MM.1S (cell line): Measurements from ENCODE around the gene TFF2.

ENCODE experiments used
- DNase-seq: peaks from one replicate; pipeline ENCODE4 v3.0.0-alpha.2; 2015
- H2AFZ ChIP-seq: fragments of 300-600 bp; sonication (generic); 2 replicates; pipeline ENCODE4 v1.6.0; 2016; ENCODE audit warnings: antibody characterized with exemption, low read length
- H3F3A ChIP-seq: fragments of 300-600 bp; sonication (generic); 2 replicates; pipeline ENCODE4 v1.6.1; 2016; ENCODE audit warnings: mild to moderate bottlenecking, antibody characterized with exemption, low read length, moderate library complexity, mixed read lengths; ENCODE audit not compliant: insufficient read depth
- H3K27ac ChIP-seq: fragments of 300-600 bp; sonication (generic); 2 replicates; pipeline ENCODE4 v1.5.1; 2016; ENCODE audit warnings: mild to moderate bottlenecking, low read length
- H3K27me3 ChIP-seq: fragments of 300-600 bp; sonication (generic); replicated peaks from 2 replicates; pipeline ENCODE4 v1.6.0; 2016; ENCODE audit warnings: low read length; ENCODE audit not compliant: insufficient read depth
- H3K36me3 ChIP-seq: fragments of 300-600 bp; sonication (generic); replicated peaks from 2 replicates; pipeline ENCODE4 v1.6.1; 2016; ENCODE audit warnings: mild to moderate bottlenecking, low read length, mixed read lengths; ENCODE audit not compliant: insufficient read depth
- H3K4me1 ChIP-seq: fragments of 300-600 bp; sonication (generic); 2 replicates; pipeline ENCODE4 v1.6.1; 2016; ENCODE audit warnings: low read length, mixed read lengths
- H3K4me2 ChIP-seq: fragments of 300-600 bp; sonication (generic); 2 replicates; pipeline ENCODE4 v1.6.0; 2016; ENCODE audit warnings: low read depth, low read length
- H3K4me3 ChIP-seq: fragments of 300-600 bp; sonication (generic); 2 replicates; pipeline ENCODE4 v1.5.1; 2016; ENCODE audit warnings: low read length, mixed read lengths
- H3K79me2 ChIP-seq: fragments of 300-600 bp; sonication (generic); 2 replicates; pipeline ENCODE4 v1.6.1; 2016; ENCODE audit warnings: mixed run types, low read length, mixed read lengths
- H3K9ac ChIP-seq: fragments of 300-600 bp; sonication (generic); 2 replicates; pipeline ENCODE4 v1.6.1; 2016; ENCODE audit warnings: low read length, mixed read lengths
- H3K9me2 ChIP-seq: fragments of 300-600 bp; sonication (generic); replicated peaks from 2 replicates; pipeline ENCODE4 v1.6.1; 2016; ENCODE audit warnings: mild to moderate bottlenecking, low read length, mixed read lengths; ENCODE audit not compliant: insufficient read depth
- H3K9me3 ChIP-seq: fragments of 300-600 bp; sonication (generic); replicated peaks from 2 replicates; pipeline ENCODE4 v1.6.1; 2016; ENCODE audit warnings: mild to moderate bottlenecking, low read length, mixed read lengths; ENCODE audit not compliant: insufficient read depth
- H4K20me1 ChIP-seq: fragments of 300-600 bp; sonication (generic); 2 replicates; pipeline ENCODE4 v1.6.1; 2016; ENCODE audit warnings: mild to moderate bottlenecking, low read length, moderate library complexity, mixed read lengths; ENCODE audit not compliant: insufficient read depth
- EZH2 ChIP-seq: fragments of 300-600 bp; sonication (generic); optimal IDR thresholded peaks from 2 replicates; pipeline ENCODE3; 2017; ENCODE audit warnings: low read depth, mild to moderate bottlenecking, antibody characterized with exemption, low read length, mixed read lengths
- EZH2phosphoT487 ChIP-seq: fragments of 300-600 bp; sonication (generic); IDR thresholded peaks from 2 replicates; pipeline ENCODE4 v1.6.1; 2018; ENCODE audit warnings: antibody characterized with exemption, low read length
- TF ChIP-seq, protein P1 (sequence below): fragments of 300-600 bp; sonication (generic); IDR thresholded peaks from 2 replicates; pipeline ENCODE4 v1.5.1; 2016; ENCODE audit warnings: antibody characterized with exemption, low read length, mixed read lengths

Gene TFF2

DNA sequence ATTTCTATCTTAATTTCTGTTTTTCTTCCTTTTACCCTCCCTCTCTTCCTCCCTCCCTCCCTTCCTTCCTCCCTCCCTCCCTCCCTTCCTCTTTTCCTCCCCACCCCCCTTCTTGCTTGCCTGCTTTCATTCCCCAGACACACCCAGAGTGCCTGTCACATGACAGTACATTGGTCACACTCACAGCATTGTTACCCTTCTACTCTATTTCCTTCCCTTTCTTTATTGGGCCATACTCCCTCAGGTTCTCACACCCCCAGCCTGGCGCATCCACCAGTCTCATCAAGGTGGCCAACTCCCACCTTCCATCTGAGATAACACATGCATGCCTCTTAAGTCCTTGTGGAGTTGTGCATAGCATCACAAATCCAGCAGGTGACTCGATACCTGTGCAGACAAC is 34.2 kb upstream of the TFF2 start:
- Histone ChIP-seq H3K27me3 (peaks cover 90% of the 10 kb centered on the region), H3K4me3 (no peak overlapping the region), H3K4me1 (peaks cover 18% of the 10 kb centered on the region), H3K79me2 (no peaks in the 10 kb centered on the region), H4K20me1 (no peaks in the 10 kb centered on the region), H2AFZ (no peak overlapping the region), H3F3A (peaks cover 6% of the 10 kb centered on the region; the same call in 1 of the 2 replicates), H3K36me3 (no peaks in the 10 kb centered on the region), H3K9me2 (no peaks in the 10 kb centered on the region), H3K9me3 (no peaks in the 10 kb centered on the region), H3K27ac (no peak overlapping the region), H3K4me2 (no peak overlapping the region), H3K9ac (no peak overlapping the region)
- no peak for DNase-seq
- no peak for TF ChIP-seq EZH2
- TF ChIP-seq, protein P1, sequence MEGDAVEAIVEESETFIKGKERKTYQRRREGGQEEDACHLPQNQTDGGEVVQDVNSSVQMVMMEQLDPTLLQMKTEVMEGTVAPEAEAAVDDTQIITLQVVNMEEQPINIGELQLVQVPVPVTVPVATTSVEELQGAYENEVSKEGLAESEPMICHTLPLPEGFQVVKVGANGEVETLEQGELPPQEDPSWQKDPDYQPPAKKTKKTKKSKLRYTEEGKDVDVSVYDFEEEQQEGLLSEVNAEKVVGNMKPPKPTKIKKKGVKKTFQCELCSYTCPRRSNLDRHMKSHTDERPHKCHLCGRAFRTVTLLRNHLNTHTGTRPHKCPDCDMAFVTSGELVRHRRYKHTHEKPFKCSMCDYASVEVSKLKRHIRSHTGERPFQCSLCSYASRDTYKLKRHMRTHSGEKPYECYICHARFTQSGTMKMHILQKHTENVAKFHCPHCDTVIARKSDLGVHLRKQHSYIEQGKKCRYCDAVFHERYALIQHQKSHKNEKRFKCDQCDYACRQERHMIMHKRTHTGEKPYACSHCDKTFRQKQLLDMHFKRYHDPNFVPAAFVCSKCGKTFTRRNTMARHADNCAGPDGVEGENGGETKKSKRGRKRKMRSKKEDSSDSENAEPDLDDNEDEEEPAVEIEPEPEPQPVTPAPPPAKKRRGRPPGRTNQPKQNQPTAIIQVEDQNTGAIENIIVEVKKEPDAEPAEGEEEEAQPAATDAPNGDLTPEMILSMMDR, result no peak
- TF ChIP-seq EZH2phosphoT487, result no peak

DNA sequence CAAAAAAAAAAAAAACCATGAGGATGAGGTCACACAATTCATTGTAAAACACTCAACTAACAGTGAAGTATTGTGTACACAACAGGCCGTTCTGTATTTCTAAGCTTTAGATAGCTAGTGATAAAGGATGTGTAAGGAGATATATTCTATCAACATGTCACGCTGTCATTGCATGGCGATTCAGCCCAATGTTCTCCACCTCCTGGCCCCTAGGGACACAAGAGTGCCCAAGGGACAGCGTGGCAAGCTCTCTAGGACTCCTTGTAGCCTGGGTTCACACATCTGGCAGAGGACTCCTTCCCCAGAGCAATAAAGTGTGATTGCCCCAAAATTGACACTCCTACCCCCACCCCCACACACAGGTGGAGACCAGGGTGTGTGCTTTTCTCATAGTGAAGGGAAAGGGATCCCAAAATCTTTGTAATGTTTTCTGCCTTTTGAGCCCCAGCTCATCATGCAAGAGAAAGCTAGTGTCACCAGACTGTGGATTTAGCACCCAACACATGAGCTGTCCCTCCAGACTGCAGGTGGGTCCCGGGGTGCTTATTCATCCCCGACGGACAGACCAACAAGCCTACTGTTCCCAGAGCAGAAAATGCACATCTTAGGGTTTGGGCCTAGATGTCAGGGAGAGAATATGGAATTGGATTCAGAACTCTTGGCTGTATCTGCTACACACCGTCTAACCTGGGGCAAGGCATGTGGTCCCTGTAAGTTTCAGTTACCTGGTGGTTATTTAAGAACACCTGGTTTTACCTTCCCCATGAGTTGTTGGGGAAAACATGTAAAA is 33.6 kb upstream of the TFF2 start:
- H4K20me1 ChIP-seq, result no peaks in the 10 kb centered on the region
- H3K9me2 ChIP-seq, result no peaks in the 10 kb centered on the region
- no peaks in the 10 kb centered on the region for H3K36me3 ChIP-seq
- no peaks in the 10 kb centered on the region for H3K79me2 ChIP-seq
- H3K9me3 ChIP-seq, result no peaks in the 10 kb centered on the region
- no peak overlapping the region for H3K9ac ChIP-seq
- no peak for DNase-seq
- TF ChIP-seq, protein P1, result no peak
- no peak for TF ChIP-seq EZH2phosphoT487
- TF ChIP-seq EZH2, result no peak
- peaks cover 11% of the 10 kb centered on the region for H3K4me1 ChIP-seq
- H3F3A ChIP-seq, result peaks cover 3% of the 10 kb centered on the region; the same call in 1 of the 2 replicates
- no peak overlapping the region; the same call in 1 of the 2 replicates for H3K4me2 ChIP-seq
- H3K27ac ChIP-seq, result no peak overlapping the region
- no peak overlapping the region for H2AFZ ChIP-seq
- H3K27me3 ChIP-seq, result peaks cover 92% of the 10 kb centered on the region
- no peak overlapping the region for H3K4me3 ChIP-seq

DNA sequence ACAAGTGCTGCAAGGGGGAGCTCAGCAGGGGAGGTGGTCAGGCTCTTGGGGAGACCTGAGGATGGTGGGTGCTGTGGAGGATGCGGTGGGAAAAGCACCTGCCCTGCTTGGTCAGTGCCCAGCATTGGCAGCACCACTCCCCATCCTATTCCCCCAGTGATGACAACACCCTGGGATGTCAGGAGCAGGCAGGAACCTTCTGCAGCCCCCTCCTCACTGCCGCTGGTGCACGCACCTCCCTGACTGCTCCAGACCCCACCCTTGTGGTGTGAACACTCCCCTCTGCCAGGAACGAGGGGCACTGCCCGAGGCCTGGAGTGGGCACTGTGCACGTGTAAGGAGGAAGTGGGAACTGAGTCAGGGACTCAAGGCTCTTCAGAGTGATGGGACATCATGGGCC is 32.5 kb upstream of the TFF2 start:
- Histone ChIP-seq H2AFZ (no peak overlapping the region), H3K36me3 (no peaks in the 10 kb centered on the region), H3F3A (no peaks in the 10 kb centered on the region), H3K4me2 (no peak overlapping the region), H3K9me3 (no peaks in the 10 kb centered on the region), H3K27ac (no peak overlapping the region), H3K9me2 (no peaks in the 10 kb centered on the region), H4K20me1 (no peaks in the 10 kb centered on the region), H3K4me3 (no peak overlapping the region), H3K4me1 (peaks cover 4% of the 10 kb centered on the region), H3K79me2 (no peaks in the 10 kb centered on the region), H3K27me3 (peaks cover 97% of the 10 kb centered on the region), H3K9ac (no peak overlapping the region)
- TF ChIP-seq EZH2phosphoT487 (no peak), EZH2 (no peak)
- TF ChIP-seq, protein P1, result no peak
- no peak for DNase-seq
